Hepatocyte (in vitro differentiated cells): Measurements from ENCODE around the gene RTN4RL1. TPM values are rescaled to one million over a fixed set of nuclear protein-coding genes. Genes with fewer than 3 reads are reported as not detected.

Source experiments
- DNase-seq: peaks from one replicate; pipeline ENCODE4 v3.0.0-alpha.2; 2016; ENCODE audit warnings: low spot score
- H2AFZ ChIP-seq: fragments of 200-600 bp; sonication (generic); 2 replicates; pipeline ENCODE4 v1.6.0; 2016; ENCODE audit warnings: antibody characterized with exemption, mild to moderate bottlenecking
- H3K27ac ChIP-seq: fragments of 200-600 bp; sonication (generic); 2 replicates; pipeline ENCODE4 v1.5.1; 2016; ENCODE audit warnings: mild to moderate bottlenecking
- H3K27me3 ChIP-seq: fragments of 200-600 bp; sonication (generic); 2 replicates; pipeline ENCODE4 v1.6.1; 2016
- H3K36me3 ChIP-seq: fragments of 200-600 bp; sonication (generic); replicated peaks from 2 replicates; pipeline ENCODE4 v1.5.1; 2016; ENCODE audit warnings: low read depth; ENCODE audit not compliant: insufficient read depth
- H3K4me1 ChIP-seq: fragments of 200-600 bp; sonication (generic); 2 replicates; pipeline ENCODE4 v1.5.1; 2016; ENCODE audit warnings: mild to moderate bottlenecking, moderate library complexity; ENCODE audit not compliant: insufficient read depth
- H3K4me2 ChIP-seq: fragments of 200-600 bp; sonication (generic); 2 replicates; pipeline ENCODE4 v1.6.0; 2016
- H3K4me3 ChIP-seq: fragments of 200-600 bp; sonication (generic); 2 replicates; pipeline ENCODE4 v1.5.1; 2016; ENCODE audit warnings: mild to moderate bottlenecking
- H3K79me2 ChIP-seq: fragments of 200-600 bp; sonication (generic); 2 replicates; pipeline ENCODE4 v1.6.0; 2017; ENCODE audit warnings: mild to moderate bottlenecking
- H3K9me2 ChIP-seq: fragments of 200-600 bp; sonication (generic); replicated peaks from 2 replicates; pipeline ENCODE4 v1.6.0; 2017; ENCODE audit warnings: mild to moderate bottlenecking; ENCODE audit not compliant: insufficient read depth
- H3K9me3 ChIP-seq: fragments of 200-600 bp; sonication (generic); 2 replicates; pipeline ENCODE4 v1.5.1; 2016; ENCODE audit warnings: low read depth, mild to moderate bottlenecking
- H4K20me1 ChIP-seq: fragments of 200-600 bp; sonication (generic); 2 replicates; pipeline ENCODE4 v1.6.0; 2016; ENCODE audit warnings: mild to moderate bottlenecking; ENCODE audit not compliant: insufficient read depth, poor library complexity, severe bottlenecking
- CTCF ChIP-seq: fragments of 200-600 bp; sonication (generic); IDR thresholded peaks from 2 replicates; pipeline ENCODE4 v1.5.1; 2016; ENCODE audit warnings: antibody characterized with exemption, mild to moderate bottlenecking; ENCODE audit not compliant: poor library complexity
- EZH2 ChIP-seq: fragments of 200-600 bp; sonication (generic); IDR thresholded peaks from 2 replicates; pipeline ENCODE4 v1.6.1; 2016; ENCODE audit warnings: antibody characterized with exemption, mild to moderate bottlenecking, borderline replicate concordance
- EZH2phosphoT487 ChIP-seq: fragments of 200-600 bp; sonication (generic); IDR thresholded peaks from one replicate; pipeline ENCODE4 v1.6.1; 2018; ENCODE audit warnings: antibody characterized with exemption, mild to moderate bottlenecking, low read depth, moderate library complexity; ENCODE audit not compliant: unreplicated experiment, severe bottlenecking
- WGBS: methylation state at CpG from one replicate; pipeline ENCODE4 v1.1.6; 2016; ENCODE audit warnings: low lambda C conversion rate; ENCODE audit errors: missing lambda C conversion rate; 5-methylcytosine and 5-hydroxymethylcytosine counted together
- polyA plus RNA-seq: library from polyadenylated mRNA; unstranded; fragments of >200 nt; fragmentation: Nextera tagmentation; extraction: Ambion mirVana; gene quantifications from 2 replicates; pipeline ENCODE4 v1.2.1, GENCODE V29; 2016
- total RNA-seq: library from RNA; depleted of rRNA; stranded (reverse); fragments of >200 nt; gene quantifications from 2 replicates; pipeline ENCODE4 v1.2.3, GENCODE V29; 2014

The RTN4RL1 gene
- total and polyA plus RNA-seq, 2 experiments from 2014 or later: 0.53 to 1.4 TPM

- 88% methylated on average over 8 of the region's 8 CpGs for WGBS
- H3K9me2 ChIP-seq: no peaks in the 10 kb centered on the region
- no peak overlapping the region for H3K4me3 ChIP-seq
- H3K4me2 ChIP-seq: no peak overlapping the region
- no peak overlapping the region for H3K27ac ChIP-seq
- no peaks in the 10 kb centered on the region for H4K20me1 ChIP-seq
- H3K79me2 ChIP-seq: no peaks in the 10 kb centered on the region
- no peaks in the 10 kb centered on the region for H3K9me3 ChIP-seq
- peaks cover 12% of the 10 kb centered on the region for H3K4me1 ChIP-seq
- no peaks in the 10 kb centered on the region for H3K36me3 ChIP-seq
- no peak for TF ChIP-seq EZH2
- no peak for TF ChIP-seq CTCF
- TF ChIP-seq EZH2phosphoT487: no peak
- H3K27me3 ChIP-seq: no peaks in the 10 kb centered on the region
- no peak overlapping the region for H2AFZ ChIP-seq
- no peak for DNase-seq
Measured at GRCh38 chr17:1930337-1930645, 94.8 kb downstream of the RTN4RL1 start.

GRCh38 chr17:1928976-1929375, 96.2 kb downstream of the RTN4RL1 start:
- DNase-seq: no peak
- Histone ChIP-seq H3K9me3 (no peaks in the 10 kb centered on the region), H3K4me3 (no peak overlapping the region), H3K4me2 (no peak overlapping the region), H3K36me3 (no peaks in the 10 kb centered on the region), H3K27me3 (no peaks in the 10 kb centered on the region), H4K20me1 (no peaks in the 10 kb centered on the region), H3K4me1 (peaks cover 12% of the 10 kb centered on the region), H3K27ac (no peak overlapping the region), H3K79me2 (no peaks in the 10 kb centered on the region), H2AFZ (no peak overlapping the region), H3K9me2 (no peaks in the 10 kb centered on the region)
- TF ChIP-seq CTCF (no peak), EZH2phosphoT487 (no peak), EZH2 (no peak)
- WGBS: 82% methylated on average over 12 of the region's 12 CpGs

- Histone ChIP-seq H3K4me3 (no peak overlapping the region), H3K36me3 (no peaks in the 10 kb centered on the region), H3K27ac (no peak overlapping the region), H3K4me1 (no peaks in the 10 kb centered on the region), H3K9me3 (no peaks in the 10 kb centered on the region), H3K27me3 (peaks cover 13% of the 10 kb centered on the region), H3K79me2 (no peaks in the 10 kb centered on the region), H3K4me2 (no peak overlapping the region), H3K9me2 (no peaks in the 10 kb centered on the region), H4K20me1 (no peaks in the 10 kb centered on the region), H2AFZ (no peak overlapping the region)
- WGBS: 95% methylated on average over 19 of the region's 19 CpGs
- no peak for DNase-seq
- TF ChIP-seq EZH2phosphoT487 (no peak), EZH2 (no peak), CTCF (no peak)
Measured at GRCh38 chr17:1920948-1921351, 104.2 kb downstream of the RTN4RL1 start.

GRCh38 chr17:1919201-1919600, 105.9 kb downstream of the RTN4RL1 start:
- H3K79me2 ChIP-seq: no peaks in the 10 kb centered on the region
- H3K27me3 ChIP-seq: peaks cover 23% of the 10 kb centered on the region
- no peak overlapping the region for H2AFZ ChIP-seq
- DNase-seq: no peak
- H3K36me3 ChIP-seq: no peaks in the 10 kb centered on the region
- no peak overlapping the region for H3K27ac ChIP-seq
- no peak overlapping the region for H3K4me2 ChIP-seq
- H3K9me2 ChIP-seq: no peaks in the 10 kb centered on the region
- no peaks in the 10 kb centered on the region for H3K4me1 ChIP-seq
- no peaks in the 10 kb centered on the region for H3K9me3 ChIP-seq
- WGBS: 53% methylated on average over 13 of the region's 13 CpGs
- no peaks in the 10 kb centered on the region for H4K20me1 ChIP-seq
- TF ChIP-seq CTCF: no peak
- H3K4me3 ChIP-seq: no peak overlapping the region
